SK-N-SH (cell line): ENCODE measurements around the gene CCDC87. TPM values are rescaled to one million over a fixed set of nuclear protein-coding genes. Genes with fewer than 3 reads are reported as not detected.

ENCODE experiments used
- CTCF ChIA-PET: fragments of 300-600, 350-600 bp; formaldehyde crosslinking; extraction: SDS; loops from one replicate; lab custom pipeline; 2021; lab: Yijun Ruan, JAX
- POLR2A ChIA-PET: fragments of 350-600 bp; sonication (Branson Sonifier 250); formaldehyde crosslinking; extraction: SDS; loops from one replicate; lab custom pipeline; 2020; ENCODE audit warnings: antibody characterized with exemption, inconsistent platforms; lab: Yijun Ruan, JAX
- DNase-seq: peaks from one replicate; pipeline ENCODE4 v3.0.0; 2012
- H2AFZ ChIP-seq: fragments of 200-600 bp; sonication (generic); 2 replicates; pipeline ENCODE4 v1.8.1; 2016; ENCODE audit warnings: antibody characterized with exemption, mild to moderate bottlenecking, low read depth
- H3F3A ChIP-seq: fragments of 200-600 bp; sonication (generic); replicated peaks from 2 replicates; pipeline ENCODE3; 2016; ENCODE audit warnings: antibody characterized with exemption, mild to moderate bottlenecking; ENCODE audit not compliant: insufficient read depth
- H3K27ac ChIP-seq, 2 experiments: fragments of 200-500 bp in 1 of 2; fragments of 200-600 bp in 1 of 2; sonication (Bioruptor generic) in 1 of 2; sonication (generic), shearing (Covaris generic) in 1 of 2; 2 replicates each; pipeline versions ENCODE4 v1.5.1 to v1.6.1; 2014 to 2016; ENCODE audit warnings: low read depth in 2 of 2, inconsistent platforms in 1 of 2, low read length in 1 of 2, mild to moderate bottlenecking in 1 of 2, mixed read lengths in 1 of 2
- H3K27me3 ChIP-seq: fragments of 200-600 bp; sonication (generic), shearing (Covaris generic); 2 replicates; pipeline ENCODE4 v1.6.1; 2016; ENCODE audit warnings: mixed run types; ENCODE audit not compliant: insufficient read depth
- H3K36me3 ChIP-seq, 2 experiments: fragments of 200-500 bp in 1 of 2; fragments of 200-600 bp in 1 of 2; sonication (Bioruptor generic) in 1 of 2; sonication (generic) in 1 of 2; replicated peaks in 1 of 2; 2 replicates each; pipeline versions ENCODE3 to v1.5.1; 2014 to 2016; ENCODE audit warnings: low read length in 1 of 2, mild to moderate bottlenecking in 1 of 2; ENCODE audit not compliant: insufficient read depth in 2 of 2, control insufficient read depth in 1 of 2
- H3K4me1 ChIP-seq, 2 experiments: fragments of 200-500 bp in 1 of 2; fragments of 200-600 bp in 1 of 2; sonication (Bioruptor generic) in 1 of 2; sonication (generic), shearing (Covaris generic) in 1 of 2; 2 replicates each; pipeline versions ENCODE4 v1.5.1 to v1.6.1; 2014 to 2016; ENCODE audit warnings: low read depth in 1 of 2, low read length in 1 of 2, mixed run types in 1 of 2; ENCODE audit not compliant: insufficient read depth in 2 of 2, control insufficient read depth in 1 of 2
- H3K4me2 ChIP-seq: fragments of 200-600 bp; sonication (generic), shearing (Covaris generic); 2 replicates; pipeline ENCODE4 v1.6.1; 2017; ENCODE audit warnings: mixed run types
- H3K4me3 ChIP-seq, 2 experiments: fragments of 200-500 bp in 1 of 2; fragments of 200-600 bp in 1 of 2; sonication (Bioruptor generic) in 1 of 2; sonication (generic), shearing (Covaris generic) in 1 of 2; 2 replicates each; pipeline versions ENCODE4 v1.5.1 to v1.8.1; 2014 to 2016; ENCODE audit warnings: low read depth in 2 of 2, inconsistent platforms in 1 of 2, low read length in 1 of 2, mild to moderate bottlenecking in 1 of 2, mixed read lengths in 1 of 2, moderate library complexity in 1 of 2
- H3K79me2 ChIP-seq: fragments of 200-600 bp; sonication (generic); 2 replicates; pipeline ENCODE4 v1.8.1; 2017; ENCODE audit warnings: mild to moderate bottlenecking; ENCODE audit not compliant: insufficient read depth
- H3K9ac ChIP-seq: fragments of 200-600 bp; sonication (generic); 2 replicates; pipeline ENCODE4 v1.6.1; 2017; ENCODE audit warnings: mixed run types
- H3K9me2 ChIP-seq: fragments of 200-600 bp; sonication (generic); 2 replicates; pipeline ENCODE4 v1.6.1; 2017; ENCODE audit warnings: mixed run types
- H3K9me3 ChIP-seq: fragments of 200-600 bp; sonication (generic); 2 replicates; pipeline ENCODE4 v1.6.1; 2017; ENCODE audit warnings: mixed run types, mild to moderate bottlenecking, moderate library complexity
- H4K20me1 ChIP-seq: fragments of 200-600 bp; sonication (generic); 2 replicates; pipeline ENCODE4 v1.6.1; 2017; ENCODE audit warnings: mild to moderate bottlenecking, mixed run types; ENCODE audit not compliant: insufficient read depth
- CHD2 ChIP-seq: fragments of 150-350 bp; IDR thresholded peaks from 2 replicates; pipeline ENCODE4 v1.6.1; 2018; ENCODE audit warnings: low read length; ENCODE audit not compliant: partially characterized antibody
- EP300 ChIP-seq, 2 experiments: IDR thresholded peaks; 2 replicates each; pipeline versions ENCODE4 v1.4.0 to v1.6.1; 2012; ENCODE audit warnings: borderline replicate concordance in 1 of 2, low read depth in 1 of 2, low read length in 1 of 2
- GATA2 ChIP-seq: sonication (generic); formaldehyde crosslinking; IDR thresholded peaks from 2 replicates; pipeline ENCODE4 v1.5.0; 2020; ENCODE audit warnings: mild to moderate bottlenecking, missing genetic modification reagents
- MEF2A ChIP-seq: IDR thresholded peaks from 2 replicates; pipeline ENCODE4 v1.4.0; 2012; ENCODE audit warnings: low read depth, borderline replicate concordance
- MXI1 ChIP-seq: IDR thresholded peaks from 2 replicates; pipeline ENCODE4 v1.6.1; 2012; ENCODE audit warnings: mild to moderate bottlenecking, low read depth, low read length, improper control_type of control experiment
- NFIC ChIP-seq: IDR thresholded peaks from 2 replicates; pipeline ENCODE4 v1.4.0; 2012; ENCODE audit warnings: borderline replicate concordance
- POLR2AphosphoS5 ChIP-seq: IDR thresholded peaks from 2 replicates; pipeline ENCODE4 v1.6.1; 2012; ENCODE audit warnings: low read depth, low read length
- RFX5 ChIP-seq: IDR thresholded peaks from 2 replicates; pipeline ENCODE4 v1.6.1; 2012; ENCODE audit warnings: mild to moderate bottlenecking, improper control_type of control experiment, low read length
- SIN3A ChIP-seq: IDR thresholded peaks from 2 replicates; pipeline ENCODE4 v1.6.1; 2012; ENCODE audit warnings: low read depth, mild to moderate bottlenecking, low read length, moderate library complexity, borderline replicate concordance
- TAF1 ChIP-seq: IDR thresholded peaks from 2 replicates; pipeline ENCODE4 v1.6.1; 2012; ENCODE audit warnings: low read depth, mild to moderate bottlenecking, low read length, moderate library complexity, borderline replicate concordance
- TCF12 ChIP-seq: IDR thresholded peaks from 2 replicates; pipeline ENCODE4 v1.4.0; 2012
- YY1 ChIP-seq: IDR thresholded peaks from 2 replicates; pipeline ENCODE4 v1.4.0; 2012; ENCODE audit warnings: low read depth, mild to moderate bottlenecking
- ZBTB33 ChIP-seq: IDR thresholded peaks from 2 replicates; pipeline ENCODE4 v1.4.0; 2012; ENCODE audit warnings: low read depth, borderline replicate concordance
- WGBS: methylation state at CpG from one replicate; pipeline ENCODE4 v1.1.6; 2017; ENCODE audit warnings: low lambda C conversion rate; 5-methylcytosine and 5-hydroxymethylcytosine counted together
- polyA plus RNA-seq, 3 experiments: library from polyadenylated mRNA; depleted of rRNA; stranded (reverse); fragments of >200 nt; gene quantifications; 2 replicates each; pipeline ENCODE4 v1.2.3, GENCODE V29; 2012
- TF ChIP-seq, protein P1 (sequence below): fragments of 200-600 bp; sonication (generic); IDR thresholded peaks from 2 replicates; pipeline ENCODE4 v1.6.1; 2017; ENCODE audit warnings: antibody characterized with exemption, mild to moderate bottlenecking, moderate library complexity
- TF ChIP-seq, protein P2 (sequence below): fragments of 150-350 bp; IDR thresholded peaks from 2 replicates; pipeline ENCODE4 v1.6.1; 2016; ENCODE audit warnings: mild to moderate bottlenecking, low read depth, low read length
- TF ChIP-seq, protein P3 (sequence below): IDR thresholded peaks from 2 replicates; pipeline ENCODE4 v1.6.1; 2012; ENCODE audit warnings: mild to moderate bottlenecking, low read depth, low read length, moderate library complexity
- TF ChIP-seq, protein P4 (sequence below): fragments of 150-350 bp; IDR thresholded peaks from 2 replicates; pipeline ENCODE4 v1.6.1; 2017; ENCODE audit warnings: antibody characterized with exemption, low read length, low read depth, borderline replicate concordance
- TF ChIP-seq, protein P5 (sequence below): IDR thresholded peaks from 2 replicates; pipeline ENCODE4; 2012

CCDC87 gene
- polyA plus RNA-seq, 1 of the 3 experiments (the other 2 are of a cell fraction), result 0.21 TPM

DNA sequence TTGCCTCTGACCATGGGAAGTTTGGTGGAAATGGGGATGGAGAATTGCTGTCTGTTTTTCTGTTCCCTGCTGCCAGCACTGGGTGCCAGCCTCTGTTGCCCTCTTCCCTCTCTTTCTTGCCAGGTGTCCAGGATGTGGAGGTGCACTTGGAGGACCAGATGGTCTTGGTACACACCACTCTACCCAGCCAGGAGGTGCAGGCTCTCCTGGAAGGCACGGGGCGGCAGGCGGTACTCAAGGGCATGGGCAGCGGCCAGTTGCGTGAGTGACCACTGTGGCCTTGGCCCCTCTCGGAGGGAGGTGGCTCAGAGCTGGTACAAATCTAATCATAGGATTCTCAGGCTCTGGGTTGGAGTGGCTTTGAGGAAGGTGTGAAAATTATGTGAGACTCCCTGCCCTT, 6.1 kb upstream of the CCDC87 start (continued):
- TF ChIP-seq, protein P1, sequence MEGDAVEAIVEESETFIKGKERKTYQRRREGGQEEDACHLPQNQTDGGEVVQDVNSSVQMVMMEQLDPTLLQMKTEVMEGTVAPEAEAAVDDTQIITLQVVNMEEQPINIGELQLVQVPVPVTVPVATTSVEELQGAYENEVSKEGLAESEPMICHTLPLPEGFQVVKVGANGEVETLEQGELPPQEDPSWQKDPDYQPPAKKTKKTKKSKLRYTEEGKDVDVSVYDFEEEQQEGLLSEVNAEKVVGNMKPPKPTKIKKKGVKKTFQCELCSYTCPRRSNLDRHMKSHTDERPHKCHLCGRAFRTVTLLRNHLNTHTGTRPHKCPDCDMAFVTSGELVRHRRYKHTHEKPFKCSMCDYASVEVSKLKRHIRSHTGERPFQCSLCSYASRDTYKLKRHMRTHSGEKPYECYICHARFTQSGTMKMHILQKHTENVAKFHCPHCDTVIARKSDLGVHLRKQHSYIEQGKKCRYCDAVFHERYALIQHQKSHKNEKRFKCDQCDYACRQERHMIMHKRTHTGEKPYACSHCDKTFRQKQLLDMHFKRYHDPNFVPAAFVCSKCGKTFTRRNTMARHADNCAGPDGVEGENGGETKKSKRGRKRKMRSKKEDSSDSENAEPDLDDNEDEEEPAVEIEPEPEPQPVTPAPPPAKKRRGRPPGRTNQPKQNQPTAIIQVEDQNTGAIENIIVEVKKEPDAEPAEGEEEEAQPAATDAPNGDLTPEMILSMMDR, result no peak
- no peak for TF ChIP-seq CHD2
- no peak for TF ChIP-seq ZBTB33
- TF ChIP-seq TCF12, result no peak
- TF ChIP-seq TAF1, result no peak
- TF ChIP-seq EP300 (IDR thresholded peaks at IDR 0.05; ENCODE audit: borderline replicate concordance in 1 of 2, low read depth in 1 of 2, low read length in 1 of 2), result no peak
- no peak for TF ChIP-seq MXI1
- TF ChIP-seq MEF2A, result no peak

GRCh38 chr11:66595245-66595904, 2.5 kb upstream of the CCDC87 start:
- H3K27me3 ChIP-seq, result no peaks in the 10 kb centered on the region
- H3K79me2 ChIP-seq, result peaks cover 18% of the 10 kb centered on the region
- no peaks in the 10 kb centered on the region for H3K9me2 ChIP-seq
- H3K9me3 ChIP-seq, result no peaks in the 10 kb centered on the region
- ChIA-PET CTCF (interaction anchor here (0.9 to 1.4 kb wide), 2 partner anchors 9 to 83 kb away, joined by 3 to 5 read pairs; no protein-coding TSS in a partner anchor), POLR2A (interaction anchor here (1.3 kb wide), 1 partner anchor 43 kb away, joined by 3 read pairs; the partner anchor contains the start of gene RBM4)
- no peak for DNase-seq
- 73% methylated on average over 5 of the region's 5 CpGs for WGBS
- no peaks in the 10 kb centered on the region for H3F3A ChIP-seq
- no peak overlapping the region for H3K27ac ChIP-seq
- H3K4me3 ChIP-seq, result no peak overlapping the region
- no peak overlapping the region for H3K4me2 ChIP-seq
- H3K9ac ChIP-seq, result no peak overlapping the region
- H3K4me1 ChIP-seq, result peaks cover 5 to 17% of the 10 kb centered on the region in 2 experiments; a peak in 1 of 4 replicates
- H3K36me3 ChIP-seq, result peaks cover 5 to 7% of the 10 kb centered on the region in 2 experiments
- H4K20me1 ChIP-seq, result no peaks in the 10 kb centered on the region
- no peak overlapping the region for H2AFZ ChIP-seq
- TF ChIP-seq GATA2 (CRISPR knock-in tag), result no peak
- TF ChIP-seq, protein P2, sequence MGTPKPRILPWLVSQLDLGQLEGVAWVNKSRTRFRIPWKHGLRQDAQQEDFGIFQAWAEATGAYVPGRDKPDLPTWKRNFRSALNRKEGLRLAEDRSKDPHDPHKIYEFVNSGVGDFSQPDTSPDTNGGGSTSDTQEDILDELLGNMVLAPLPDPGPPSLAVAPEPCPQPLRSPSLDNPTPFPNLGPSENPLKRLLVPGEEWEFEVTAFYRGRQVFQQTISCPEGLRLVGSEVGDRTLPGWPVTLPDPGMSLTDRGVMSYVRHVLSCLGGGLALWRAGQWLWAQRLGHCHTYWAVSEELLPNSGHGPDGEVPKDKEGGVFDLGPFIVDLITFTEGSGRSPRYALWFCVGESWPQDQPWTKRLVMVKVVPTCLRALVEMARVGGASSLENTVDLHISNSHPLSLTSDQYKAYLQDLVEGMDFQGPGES, result no peak
- no peak for TF ChIP-seq NFIC
- TF ChIP-seq, protein P3, sequence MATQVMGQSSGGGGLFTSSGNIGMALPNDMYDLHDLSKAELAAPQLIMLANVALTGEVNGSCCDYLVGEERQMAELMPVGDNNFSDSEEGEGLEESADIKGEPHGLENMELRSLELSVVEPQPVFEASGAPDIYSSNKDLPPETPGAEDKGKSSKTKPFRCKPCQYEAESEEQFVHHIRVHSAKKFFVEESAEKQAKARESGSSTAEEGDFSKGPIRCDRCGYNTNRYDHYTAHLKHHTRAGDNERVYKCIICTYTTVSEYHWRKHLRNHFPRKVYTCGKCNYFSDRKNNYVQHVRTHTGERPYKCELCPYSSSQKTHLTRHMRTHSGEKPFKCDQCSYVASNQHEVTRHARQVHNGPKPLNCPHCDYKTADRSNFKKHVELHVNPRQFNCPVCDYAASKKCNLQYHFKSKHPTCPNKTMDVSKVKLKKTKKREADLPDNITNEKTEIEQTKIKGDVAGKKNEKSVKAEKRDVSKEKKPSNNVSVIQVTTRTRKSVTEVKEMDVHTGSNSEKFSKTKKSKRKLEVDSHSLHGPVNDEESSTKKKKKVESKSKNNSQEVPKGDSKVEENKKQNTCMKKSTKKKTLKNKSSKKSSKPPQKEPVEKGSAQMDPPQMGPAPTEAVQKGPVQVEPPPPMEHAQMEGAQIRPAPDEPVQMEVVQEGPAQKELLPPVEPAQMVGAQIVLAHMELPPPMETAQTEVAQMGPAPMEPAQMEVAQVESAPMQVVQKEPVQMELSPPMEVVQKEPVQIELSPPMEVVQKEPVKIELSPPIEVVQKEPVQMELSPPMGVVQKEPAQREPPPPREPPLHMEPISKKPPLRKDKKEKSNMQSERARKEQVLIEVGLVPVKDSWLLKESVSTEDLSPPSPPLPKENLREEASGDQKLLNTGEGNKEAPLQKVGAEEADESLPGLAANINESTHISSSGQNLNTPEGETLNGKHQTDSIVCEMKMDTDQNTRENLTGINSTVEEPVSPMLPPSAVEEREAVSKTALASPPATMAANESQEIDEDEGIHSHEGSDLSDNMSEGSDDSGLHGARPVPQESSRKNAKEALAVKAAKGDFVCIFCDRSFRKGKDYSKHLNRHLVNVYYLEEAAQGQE, result no peak
- no peak for TF ChIP-seq SIN3A
- TF ChIP-seq POLR2AphosphoS5, result no peak
- TF ChIP-seq, protein P4, sequence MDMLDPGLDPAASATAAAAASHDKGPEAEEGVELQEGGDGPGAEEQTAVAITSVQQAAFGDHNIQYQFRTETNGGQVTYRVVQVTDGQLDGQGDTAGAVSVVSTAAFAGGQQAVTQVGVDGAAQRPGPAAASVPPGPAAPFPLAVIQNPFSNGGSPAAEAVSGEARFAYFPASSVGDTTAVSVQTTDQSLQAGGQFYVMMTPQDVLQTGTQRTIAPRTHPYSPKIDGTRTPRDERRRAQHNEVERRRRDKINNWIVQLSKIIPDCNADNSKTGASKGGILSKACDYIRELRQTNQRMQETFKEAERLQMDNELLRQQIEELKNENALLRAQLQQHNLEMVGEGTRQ, result no peak
- TF ChIP-seq, protein P5, sequence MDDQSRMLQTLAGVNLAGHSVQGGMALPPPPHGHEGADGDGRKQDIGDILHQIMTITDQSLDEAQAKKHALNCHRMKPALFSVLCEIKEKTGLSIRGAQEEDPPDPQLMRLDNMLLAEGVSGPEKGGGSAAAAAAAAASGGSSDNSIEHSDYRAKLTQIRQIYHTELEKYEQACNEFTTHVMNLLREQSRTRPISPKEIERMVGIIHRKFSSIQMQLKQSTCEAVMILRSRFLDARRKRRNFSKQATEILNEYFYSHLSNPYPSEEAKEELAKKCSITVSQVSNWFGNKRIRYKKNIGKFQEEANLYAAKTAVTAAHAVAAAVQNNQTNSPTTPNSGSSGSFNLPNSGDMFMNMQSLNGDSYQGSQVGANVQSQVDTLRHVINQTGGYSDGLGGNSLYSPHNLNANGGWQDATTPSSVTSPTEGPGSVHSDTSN, result no peak
- no peak for TF ChIP-seq RFX5
- TF ChIP-seq YY1, result no peak
- no peak for TF ChIP-seq TCF12
- TF ChIP-seq MXI1, result no peak
